H1 (cell line): Measurements from ENCODE around the gene USP8. TPM values are rescaled to one million over a fixed set of nuclear protein-coding genes. Genes with fewer than 3 reads are reported as not detected.
A peak's percentile ranks its signal among the peaks of the same experiment; 100 is the strongest.

Experiments
- CTCF ChIA-PET: fragments of 300-600 bp; sonication (Branson Sonifier 250); formaldehyde crosslinking; loops from one replicate; lab custom pipeline; 2021; ENCODE audit not compliant: partially characterized antibody; lab: Charles Lee
- POLR2A ChIA-PET: fragments of 300-600 bp; sonication (Branson Sonifier 250); formaldehyde crosslinking; loops from one replicate; lab custom pipeline; 2021; ENCODE audit warnings: inconsistent platforms; ENCODE audit not compliant: partially characterized antibody; lab: Charles Lee
- DNase-seq, 2 experiments: peaks; one replicate each; pipeline versions ENCODE4 v3.0.0 to v3.0.0-alpha.2; 2010 to 2022; ENCODE audit warnings: low spot score in 2 of 2, low read depth in 1 of 2, mixed read lengths in 1 of 2
- FAIRE-seq: peaks from 2 replicates; lab custom pipeline; 2011; peaks lifted over from hg19 to GRCh38; lab: Jason Lieb, UNC
- H2AFZ ChIP-seq: 2 replicates; pipeline ENCODE4 v1.8.1; 2012; ENCODE audit warnings: low read length, inconsistent platforms
- H2AK5ac ChIP-seq: 2 replicates; pipeline ENCODE4 v1.6.1; 2013; ENCODE audit warnings: low read depth, low read length
- H2BK120ac ChIP-seq: replicated peaks from 2 replicates; pipeline ENCODE3; 2013; ENCODE audit warnings: low read depth, low read length, inconsistent platforms
- H2BK12ac ChIP-seq: 2 replicates; pipeline ENCODE4 v1.6.1; 2013; ENCODE audit warnings: low read depth, low read length
- H2BK15ac ChIP-seq: 2 replicates; pipeline ENCODE4 v1.6.1; 2013; ENCODE audit warnings: low read length
- H2BK20ac ChIP-seq: 2 replicates; pipeline ENCODE4 v1.6.1; 2013; ENCODE audit warnings: low read length
- H2BK5ac ChIP-seq: 2 replicates; pipeline ENCODE4 v1.6.1; 2013; ENCODE audit warnings: low read depth, low read length
- H3K14ac ChIP-seq: 2 replicates; pipeline ENCODE4 v1.6.1; 2013; ENCODE audit warnings: inconsistent platforms; ENCODE audit not compliant: insufficient read length
- H3K18ac ChIP-seq: 2 replicates; pipeline ENCODE4 v1.6.1; 2013; ENCODE audit warnings: low read length; ENCODE audit errors: extremely low read depth
- H3K23ac ChIP-seq: 2 replicates; pipeline ENCODE4 v1.6.1; 2013; ENCODE audit warnings: inconsistent platforms; ENCODE audit not compliant: insufficient read length
- H3K23me2 ChIP-seq: 2 replicates; pipeline ENCODE4 v1.6.1; 2013; ENCODE audit warnings: low read depth, low read length
- H3K27ac ChIP-seq: 2 replicates; pipeline ENCODE4 v1.6.1; 2011; ENCODE audit warnings: low read depth, low read length, inconsistent platforms
- H3K27me3 ChIP-seq, 4 experiments: replicated peaks in 1 of 4; 1 replicate in 1 of 4; 2 replicates in 3 of 4; pipeline versions ENCODE4 v1.6.1 to v1.8.1; 2011 to 2013; ENCODE audit warnings: low read length in 3 of 4, mild to moderate bottlenecking in 3 of 4, inconsistent platforms in 2 of 4, mixed read lengths in 2 of 4, moderate library complexity in 1 of 4; ENCODE audit not compliant: control insufficient read depth in 3 of 4, insufficient read depth in 3 of 4; ENCODE audit errors: extremely low read depth in 1 of 4
- H3K36me3 ChIP-seq, 4 experiments: 2 replicates each; pipeline versions ENCODE4 v1.6.1 to v1.8.1; 2011 to 2013; ENCODE audit warnings: mild to moderate bottlenecking in 4 of 4, low read length in 3 of 4, moderate library complexity in 2 of 4, control low read depth in 1 of 4, inconsistent platforms in 1 of 4; ENCODE audit not compliant: insufficient read depth in 4 of 4, control insufficient read depth in 2 of 4
- H3K4ac ChIP-seq: replicated peaks from 2 replicates; pipeline ENCODE3; 2013; ENCODE audit warnings: low read length, low read depth, mixed read lengths, inconsistent platforms; ENCODE audit not compliant: insufficient read length
- H3K4me1 ChIP-seq, 4 experiments: replicated peaks in 1 of 4; 1 replicate in 1 of 4; 2 replicates in 3 of 4; pipeline versions ENCODE4 v1.6.1 to v1.8.1; 2011 to 2013; ENCODE audit warnings: low read length in 3 of 4, inconsistent platforms in 2 of 4, mixed read lengths in 1 of 4; ENCODE audit not compliant: insufficient read depth in 4 of 4, control insufficient read depth in 3 of 4
- H3K4me2 ChIP-seq, 2 experiments: 2 replicates each; pipeline versions ENCODE4 v1.6.1 to v1.8.1; 2011 to 2013; ENCODE audit warnings: low read depth in 2 of 2, low read length in 2 of 2, control low read depth in 1 of 2, inconsistent platforms in 1 of 2, mild to moderate bottlenecking in 1 of 2; ENCODE audit not compliant: insufficient read depth in 1 of 2
- H3K4me3 ChIP-seq, 4 experiments: fragments of 200-600, 300-600 bp in 1 of 4; sonication (generic), shearing (Covaris generic), sonication (Bioruptor Twin) in 1 of 4; 2 replicates each; pipeline versions ENCODE4 v1.5.1 to v1.8.1; 2011 to 2016; ENCODE audit warnings: low read length in 4 of 4, low read depth in 3 of 4, control low read depth in 2 of 4, inconsistent platforms in 2 of 4, mild to moderate bottlenecking in 2 of 4, mixed read lengths in 1 of 4, moderate library complexity in 1 of 4; ENCODE audit not compliant: insufficient read depth in 2 of 4; ENCODE audit errors: extremely low read depth in 1 of 4
- H3K56ac ChIP-seq: replicated peaks from 2 replicates; pipeline ENCODE3; 2013; ENCODE audit warnings: low read depth, mild to moderate bottlenecking, mixed read lengths, low read length, inconsistent platforms; ENCODE audit not compliant: insufficient read length
- H3K79me1 ChIP-seq: 2 replicates; pipeline ENCODE4 v1.6.1; 2013; ENCODE audit warnings: low read depth, low read length, control low read depth
- H3K79me2 ChIP-seq, 2 experiments: 2 replicates each; pipeline versions ENCODE4 v1.6.1 to v1.8.1; 2012 to 2013; ENCODE audit warnings: low read length in 2 of 2, mild to moderate bottlenecking in 2 of 2, inconsistent platforms in 1 of 2; ENCODE audit not compliant: insufficient read depth in 2 of 2, control insufficient read depth in 1 of 2
- H3K9ac ChIP-seq, 4 experiments: replicated peaks in 1 of 4; 1 replicate in 1 of 4; 2 replicates in 3 of 4; pipeline versions ENCODE4 v1.6.1 to v1.8.1; 2011 to 2013; ENCODE audit warnings: low read depth in 3 of 4, low read length in 3 of 4, control low read depth in 2 of 4, mild to moderate bottlenecking in 2 of 4, moderate library complexity in 2 of 4, inconsistent platforms in 1 of 4; ENCODE audit errors: extremely low read depth in 1 of 4
- H3K9me3 ChIP-seq, 2 experiments: 2 replicates each; pipeline versions ENCODE4 v1.6.1 to v1.8.1; 2012 to 2013; ENCODE audit warnings: mild to moderate bottlenecking in 2 of 2, moderate library complexity in 2 of 2, control low read depth in 1 of 2, inconsistent platforms in 1 of 2, low read depth in 1 of 2, low read length in 1 of 2, mixed read lengths in 1 of 2; ENCODE audit not compliant: insufficient read depth in 2 of 2
- H4K20me1 ChIP-seq, 2 experiments: replicated peaks in 1 of 2; 2 replicates each; pipeline versions ENCODE3 to v1.8.1; 2011 to 2013; ENCODE audit warnings: inconsistent platforms in 2 of 2, low read length in 2 of 2, mild to moderate bottlenecking in 1 of 2; ENCODE audit not compliant: insufficient read depth in 2 of 2, control insufficient read depth in 1 of 2
- H4K5ac ChIP-seq: 2 replicates; pipeline ENCODE4 v1.6.1; 2013; ENCODE audit warnings: low read length, low read depth, mixed read lengths, inconsistent platforms; ENCODE audit not compliant: insufficient read length
- H4K8ac ChIP-seq: 2 replicates; pipeline ENCODE4 v1.8.0; 2013; ENCODE audit warnings: mild to moderate bottlenecking, moderate library complexity, low read length, inconsistent platforms; ENCODE audit not compliant: insufficient read depth; ENCODE audit errors: extremely low read depth
- H4K91ac ChIP-seq: replicated peaks from 2 replicates; pipeline ENCODE3; 2013; ENCODE audit warnings: low read length, mixed read lengths, inconsistent platforms; ENCODE audit not compliant: insufficient read length
- RBBP5 ChIP-seq: IDR thresholded peaks from 2 replicates; pipeline ENCODE4 v1.7.1; 2012; ENCODE audit warnings: low read depth, mild to moderate bottlenecking, inconsistent platforms, low read length, moderate library complexity, borderline replicate concordance
- WGBS, 2 experiments: shearing (Covaris generic) in 1 of 2; methylation state at CpG; one replicate each; pipeline versions ENCODE4 v1.1.6 to v1.1.7; 2013 to 2015; ENCODE audit warnings: low lambda C conversion rate in 2 of 2, mixed read lengths in 2 of 2, inconsistent platforms in 1 of 2, low coverage in 1 of 2, missing lambda C conversion rate in 1 of 2; ENCODE audit not compliant: insufficient replicate concordance in 2 of 2, insufficient coverage in 1 of 2, insufficient read length in 1 of 2; ENCODE audit errors: extremely low coverage in 1 of 2, missing lambda C conversion rate in 1 of 2; 5-methylcytosine and 5-hydroxymethylcytosine counted together
- polyA plus RNA-seq, 7 experiments: library from polyadenylated mRNA; depleted of rRNA in 3 of 7; stranded (reverse) in 5 of 7; unstranded in 2 of 7; fragments of >200 nt in 5 of 7; fragments of 200-250 nt in 2 of 7; gene quantifications; 1 replicate in 5 of 7; 2 replicates in 1 of 7; 4 replicates in 1 of 7; pipeline versions ENCODE4 v1.2.1 to v1.2.3, GENCODE V29; 2011 to 2013; ENCODE audit warnings: missing spikeins in 2 of 7, mixed read lengths in 2 of 7
- total RNA-seq: library from RNA; stranded (reverse); fragmentation: NEBNext Ultra II Directional; extraction: Animal tissue kit (Norgen Biotek cat#: 25700); gene quantifications from 2 replicates; pipeline ENCODE4 v1.2.1, GENCODE V29; 2021

USP8 gene
- total and polyA plus RNA-seq, 2 of the 8 experiments (the other 6 are each of a cell fraction or from before 2014, with no cell fraction given), result 19.9 to 66.2 TPM

DNA sequence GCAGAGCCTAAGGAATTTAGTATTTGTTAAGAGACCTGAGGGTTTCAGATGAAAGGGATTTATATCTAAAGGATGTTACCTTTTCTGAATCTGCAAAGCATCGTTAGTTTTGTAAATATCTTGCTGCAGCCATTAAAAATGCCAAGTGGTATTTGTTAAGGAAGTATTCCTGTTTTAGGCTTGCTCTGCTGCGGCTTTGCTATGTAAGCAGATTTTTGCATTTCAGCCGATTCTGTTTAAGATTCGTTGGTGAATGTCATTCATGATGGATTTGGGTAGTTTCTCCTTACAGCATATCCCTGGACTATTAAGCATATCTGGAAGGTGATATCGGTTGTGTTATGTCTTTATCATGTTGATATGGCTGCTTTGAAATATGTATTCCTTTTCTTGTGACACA, 1.0 kb downstream of the USP8 start:
- POLR2A ChIA-PET, result interaction anchor here (1.1 to 3.5 kb wide), 3 partner anchors 14 to 72 kb away, joined by 4 to 23 read pairs (median 6); partner anchors contain the start of gene GABPB1

More for the DNA sequence above, 1.0 kb downstream of the USP8 start:
- Histone ChIP-seq H3K18ac (no peak overlapping the region), H3K23ac (no peak overlapping the region), H3K27me3 (no peaks in the 10 kb centered on the region), H4K20me1 (peaks cover 0 to 1% of the 10 kb centered on the region in 2 experiments), H3K4me2 (peak overlapping the region; percentile 72 to 85), H3K14ac (no peak overlapping the region), H3K56ac (no peak overlapping the region), H4K91ac (no peak overlapping the region), H3K4me3 (peak overlapping the region; percentile 87 to 97 (median 96)), H3K4ac (no peak overlapping the region), H2AFZ (no peak overlapping the region), H3K79me1 (peaks cover 2% of the 10 kb centered on the region; the same call in 1 of the 2 replicates), H3K4me1 (peaks cover 0 to 4% (median 1%) of the 10 kb centered on the region in 4 experiments; a peak in 3 of 7 replicates), H2BK15ac (no peak overlapping the region), H3K36me3 (peaks cover 0 to 4% (median 0%) of the 10 kb centered on the region in 4 experiments; a peak in 2 of 8 replicates), H3K9me3 (no peaks in the 10 kb centered on the region), H2BK5ac (no peak overlapping the region), H2BK20ac (no peak overlapping the region), H3K79me2 (peaks cover 15 to 58% of the 10 kb centered on the region in 2 experiments), H4K8ac (no peak overlapping the region), H3K27ac (no peak overlapping the region), H2BK120ac (no peak overlapping the region), H3K9ac (peak overlapping the region in 3 of 4 experiments; percentile 94; a peak in 3 of 7 replicates), H3K23me2 (no peaks in the 10 kb centered on the region; the same call in 1 of the 2 replicates), H4K5ac (no peak overlapping the region), H2AK5ac (no peak overlapping the region), H2BK12ac (no peak overlapping the region)
- WGBS, 2 experiments, result 66% methylated on average over 5 of the region's 5 CpGs; no CpG with 5 or more reads in 1 of the 2 experiments
- CTCF ChIA-PET, result no interaction called here
- FAIRE-seq (no peak), DNase-seq (no peak)
- TF ChIP-seq RBBP5, result no peak
